Caco-2 (cell line): ENCODE results near the gene ZRANB1. TPM values are rescaled to one million over a fixed set of nuclear protein-coding genes. Genes with fewer than 3 reads are reported as not detected.

Experiments used
- BruUV-seq: library from RNA; stranded (reverse); fragments of 400-500 nt; replicated peaks from 2 replicates; lab custom pipeline; 2021; lab: Mats Ljungman, UMichigan
- CTCF ChIA-PET: fragments of 300-600 bp; sonication (Branson Sonifier 250); formaldehyde crosslinking; loops from one replicate; lab custom pipeline; 2022; ENCODE audit warnings: antibody characterized with exemption; lab: Charles Lee
- POLR2A ChIA-PET: fragments of 300-600 bp; sonication (Branson Sonifier 250); formaldehyde crosslinking; loops from one replicate; lab custom pipeline; 2022; ENCODE audit warnings: antibody characterized with exemption; lab: Charles Lee
- DNase-seq, 2 experiments: peaks; one replicate each; pipeline versions ENCODE4 v3.0.0 to v3.0.0-alpha.2; 2020 to 2022
- H3K27me3 ChIP-seq: replicated peaks from 2 replicates; pipeline ENCODE4 v1.6.0; 2011; ENCODE audit warnings: low read length; ENCODE audit not compliant: control insufficient read depth, insufficient read depth
- H3K36me3 ChIP-seq: 2 replicates; pipeline ENCODE4 v1.5.1; 2011; ENCODE audit warnings: low read length; ENCODE audit not compliant: control insufficient read depth, insufficient read depth
- H3K4me1 ChIP-seq: fragments of 250-450 bp; sonication (Bioruptor Pico); 2 replicates; pipeline ENCODE4 v1.5.1; 2020; ENCODE audit warnings: mild to moderate bottlenecking
- H3K4me3 ChIP-seq: 2 replicates; pipeline ENCODE4 v1.5.1; 2011; ENCODE audit warnings: low read depth, mild to moderate bottlenecking, control low read depth, low read length
- H3K9me3 ChIP-seq: fragments of 250-450 bp; sonication (Bioruptor Pico); 2 replicates; pipeline ENCODE4 v1.5.1; 2020; ENCODE audit warnings: mild to moderate bottlenecking, moderate library complexity
- H3K27ac Mint-ChIP-seq: one replicate; pipeline ENCODE4 v1.8.0; 2022; ENCODE audit warnings: mixed read lengths; ENCODE audit not compliant: unreplicated experiment
- H3K27me3 Mint-ChIP-seq: one replicate; pipeline ENCODE4 v1.8.0; 2022; ENCODE audit warnings: mixed read lengths; ENCODE audit not compliant: insufficient read depth, unreplicated experiment
- H3K36me3 Mint-ChIP-seq: one replicate; pipeline ENCODE4 v1.8.0; 2022; ENCODE audit warnings: mild to moderate bottlenecking, mixed read lengths; ENCODE audit not compliant: insufficient read depth, unreplicated experiment
- H3K4me1 Mint-ChIP-seq: one replicate; pipeline ENCODE4 v1.8.0; 2022; ENCODE audit warnings: low read depth, mixed read lengths; ENCODE audit not compliant: unreplicated experiment
- H3K4me3 Mint-ChIP-seq: one replicate; pipeline ENCODE4 v1.8.0; 2022; ENCODE audit warnings: mild to moderate bottlenecking, moderate library complexity, mixed read lengths; ENCODE audit not compliant: unreplicated experiment
- H3K9me3 Mint-ChIP-seq: one replicate; pipeline ENCODE4 v1.8.0; 2022; ENCODE audit warnings: mixed read lengths; ENCODE audit not compliant: unreplicated experiment
- intact Hi-C: fragments of 100-400 bp; cut with micrococcal nuclease; formaldehyde crosslinking; loops from one replicate; pipeline ENCODE4 v1.10.0; 2022; ENCODE audit not compliant: unreplicated experiment
- total RNA-seq: library from RNA; stranded (reverse); gene quantifications from 2 replicates; pipeline ENCODE4 v1.2.3, GENCODE V29; 2022
- TF ChIP-seq, protein P1 (sequence below), 2 experiments: fragments of 200-600 bp in 1 of 2; IDR thresholded peaks; 1 replicate in 1 of 2; 2 replicates in 1 of 2; pipeline versions ENCODE4 v1.5.1 to v1.8.0; 2011 to 2022; ENCODE audit warnings: antibody characterized with exemption in 1 of 2, control low read depth in 1 of 2, inconsistent platforms in 1 of 2, low read depth in 1 of 2, low read length in 1 of 2, mild to moderate bottlenecking in 1 of 2, moderate library complexity in 1 of 2; ENCODE audit not compliant: insufficient read depth in 1 of 2, severe bottlenecking in 1 of 2, unreplicated experiment in 1 of 2

Gene ZRANB1
- total RNA-seq, 1 experiment from 2014 or later = 24.6 TPM

GRCh38 chr10:124977161-124977560 lies 35.2 kb downstream of the ZRANB1 start:
- Mint-ChIP-seq H3K4me3 (no peak overlapping the region), H3K27me3 (no peaks in the 10 kb centered on the region), H3K4me1 (no peaks in the 10 kb centered on the region), H3K27ac (no peak overlapping the region), H3K36me3 (peaks cover 75% of the 10 kb centered on the region), H3K9me3 (no peaks in the 10 kb centered on the region)
- intact Hi-C loops = no loop called here
- TF ChIP-seq, protein P1, sequence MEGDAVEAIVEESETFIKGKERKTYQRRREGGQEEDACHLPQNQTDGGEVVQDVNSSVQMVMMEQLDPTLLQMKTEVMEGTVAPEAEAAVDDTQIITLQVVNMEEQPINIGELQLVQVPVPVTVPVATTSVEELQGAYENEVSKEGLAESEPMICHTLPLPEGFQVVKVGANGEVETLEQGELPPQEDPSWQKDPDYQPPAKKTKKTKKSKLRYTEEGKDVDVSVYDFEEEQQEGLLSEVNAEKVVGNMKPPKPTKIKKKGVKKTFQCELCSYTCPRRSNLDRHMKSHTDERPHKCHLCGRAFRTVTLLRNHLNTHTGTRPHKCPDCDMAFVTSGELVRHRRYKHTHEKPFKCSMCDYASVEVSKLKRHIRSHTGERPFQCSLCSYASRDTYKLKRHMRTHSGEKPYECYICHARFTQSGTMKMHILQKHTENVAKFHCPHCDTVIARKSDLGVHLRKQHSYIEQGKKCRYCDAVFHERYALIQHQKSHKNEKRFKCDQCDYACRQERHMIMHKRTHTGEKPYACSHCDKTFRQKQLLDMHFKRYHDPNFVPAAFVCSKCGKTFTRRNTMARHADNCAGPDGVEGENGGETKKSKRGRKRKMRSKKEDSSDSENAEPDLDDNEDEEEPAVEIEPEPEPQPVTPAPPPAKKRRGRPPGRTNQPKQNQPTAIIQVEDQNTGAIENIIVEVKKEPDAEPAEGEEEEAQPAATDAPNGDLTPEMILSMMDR (IDR thresholded peaks at IDR 0.05; ENCODE audit: insufficient read depth in 1 of 2, low read depth in 1 of 2, low read length in 1 of 2, severe bottlenecking in 1 of 2, unreplicated experiment in 1 of 2) = no peak
- Histone ChIP-seq H3K4me1 (no peaks in the 10 kb centered on the region), H3K27me3 (no peaks in the 10 kb centered on the region), H3K36me3 (peaks cover 3% of the 10 kb centered on the region; the same call in 1 of the 2 replicates), H3K9me3 (no peaks in the 10 kb centered on the region), H3K4me3 (no peak overlapping the region)
- DNase-seq = no peak
- ChIA-PET CTCF (no interaction called here), POLR2A (no interaction called here)
- no TSS peak for BruUV-seq

- Mint-ChIP-seq H3K4me1 (no peaks in the 10 kb centered on the region), H3K27me3 (no peaks in the 10 kb centered on the region), H3K9me3 (no peaks in the 10 kb centered on the region), H3K36me3 (peaks cover 76% of the 10 kb centered on the region), H3K27ac (no peak overlapping the region), H3K4me3 (no peak overlapping the region)
- Histone ChIP-seq H3K27me3 (no peaks in the 10 kb centered on the region), H3K4me3 (no peak overlapping the region), H3K4me1 (no peaks in the 10 kb centered on the region), H3K9me3 (no peaks in the 10 kb centered on the region), H3K36me3 (peaks cover 3% of the 10 kb centered on the region; the same call in 1 of the 2 replicates)
- intact Hi-C loops = no loop called here
- BruUV-seq = no TSS peak
- CTCF ChIA-PET = no interaction called here
- POLR2A ChIA-PET = no interaction called here
- DNase-seq = no peak
- TF ChIP-seq, protein P1 (IDR thresholded peaks at IDR 0.05; ENCODE audit: insufficient read depth in 1 of 2, low read depth in 1 of 2, low read length in 1 of 2, severe bottlenecking in 1 of 2, unreplicated experiment in 1 of 2) = no peak
These were observed 35.9 kb downstream of the ZRANB1 start for GRCh38 chr10:124977648-124978375.

DNA sequence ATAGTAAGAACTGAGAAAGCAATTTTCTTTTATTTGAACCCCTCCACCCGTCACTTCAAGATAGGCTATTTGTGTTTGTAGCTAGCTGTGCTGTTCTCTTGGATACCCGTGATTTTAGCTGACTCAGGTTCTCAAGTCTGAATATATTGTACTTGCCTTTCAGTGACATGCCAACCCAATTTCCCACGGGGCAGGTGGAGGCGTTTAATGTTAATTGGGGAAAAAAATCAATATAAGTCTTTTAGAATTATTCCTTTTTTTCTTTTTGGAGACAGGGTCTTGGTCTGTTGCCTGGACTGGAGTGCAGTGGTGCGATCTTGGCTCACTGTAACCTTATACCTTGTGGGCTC lies 36.4 kb downstream of the ZRANB1 start:
- intact Hi-C loops = no loop called here
- no peak for DNase-seq
- H3K4me3 Mint-ChIP-seq = no peak overlapping the region
- ChIA-PET CTCF (no interaction called here), POLR2A (no interaction called here)
- no peaks in the 10 kb centered on the region for H3K27me3 ChIP-seq
- no peaks in the 10 kb centered on the region for H3K4me1 Mint-ChIP-seq
- no peaks in the 10 kb centered on the region for H3K9me3 Mint-ChIP-seq
- no peaks in the 10 kb centered on the region for H3K4me1 ChIP-seq
- BruUV-seq = no TSS peak
- peaks cover 76% of the 10 kb centered on the region for H3K36me3 Mint-ChIP-seq
- H3K9me3 ChIP-seq = no peaks in the 10 kb centered on the region
- H3K27me3 Mint-ChIP-seq = no peaks in the 10 kb centered on the region
- TF ChIP-seq, protein P1 (IDR thresholded peaks at IDR 0.05; ENCODE audit: insufficient read depth in 1 of 2, low read depth in 1 of 2, low read length in 1 of 2, severe bottlenecking in 1 of 2, unreplicated experiment in 1 of 2) = no peak
- H3K27ac Mint-ChIP-seq = no peak overlapping the region
- H3K36me3 ChIP-seq = peaks cover 3% of the 10 kb centered on the region; the same call in 1 of the 2 replicates
- H3K4me3 ChIP-seq = no peak overlapping the region
